OCI-LY7 (cell line): ENCODE results near the gene NRG2. TPM values are rescaled to one million over a fixed set of nuclear protein-coding genes. Genes with fewer than 3 reads are reported as not detected.

Source experiments
- BruUV-seq: library from RNA; stranded (reverse); fragments of 400-500 nt; replicated peaks from 2 replicates; lab custom pipeline; 2021; lab: Mats Ljungman, UMichigan
- CTCF ChIA-PET: fragments of 300-600 bp; sonication (Branson Sonifier 250); formaldehyde crosslinking; loops from one replicate; lab custom pipeline; 2022; ENCODE audit warnings: antibody characterized with exemption; ENCODE audit not compliant: unreplicated experiment; lab: Charles Lee
- POLR2A ChIA-PET: fragments of 300-600 bp; sonication (Branson Sonifier 250); formaldehyde crosslinking; loops from one replicate; lab custom pipeline; 2022; ENCODE audit warnings: antibody characterized with exemption; lab: Charles Lee
- DNase-seq: peaks from one replicate; pipeline ENCODE4 v3.0.0-alpha.2; 2015; ENCODE audit warnings: low spot score
- H2AFZ ChIP-seq: fragments of 200-600 bp; sonication (generic), shearing (Covaris generic); 2 replicates; pipeline ENCODE4 v1.6.1; 2014; ENCODE audit warnings: mild to moderate bottlenecking, antibody characterized with exemption, low read length, moderate library complexity
- H3K27ac ChIP-seq: fragments of 200-600 bp; sonication (generic); 2 replicates; pipeline ENCODE4 v1.5.1; 2014; ENCODE audit warnings: mixed run types, low read depth, mild to moderate bottlenecking, moderate library complexity, low read length, inconsistent platforms; ENCODE audit not compliant: poor library complexity, severe bottlenecking
- H3K36me3 ChIP-seq: fragments of 200-600 bp; sonication (generic); 2 replicates; pipeline ENCODE4 v1.6.1; 2014; ENCODE audit warnings: mild to moderate bottlenecking, antibody characterized with exemption, low read length, moderate library complexity, mixed read lengths; ENCODE audit not compliant: insufficient read depth
- H3K4me1 ChIP-seq: fragments of 200-600 bp; sonication (generic); 2 replicates; pipeline ENCODE4 v1.5.1; 2014; ENCODE audit warnings: mild to moderate bottlenecking, low read length; ENCODE audit not compliant: insufficient read depth, poor library complexity, severe bottlenecking
- H3K4me2 ChIP-seq: fragments of 200-600 bp; sonication (generic); 2 replicates; pipeline ENCODE4 v1.6.1; 2014; ENCODE audit warnings: mild to moderate bottlenecking, low read length
- H3K4me3 ChIP-seq: fragments of 200-600 bp; sonication (generic); 2 replicates; pipeline ENCODE4 v1.5.1; 2014; ENCODE audit warnings: mild to moderate bottlenecking, low read depth, low read length; ENCODE audit not compliant: poor library complexity, severe bottlenecking
- H3K79me2 ChIP-seq: fragments of 200-600 bp; sonication (generic); 2 replicates; pipeline ENCODE4 v1.6.1; 2016; ENCODE audit warnings: low read depth, mild to moderate bottlenecking, low read length, moderate library complexity, mixed read lengths; ENCODE audit not compliant: insufficient read depth
- H3K9me2 ChIP-seq: fragments of 200-600 bp; sonication (generic); 2 replicates; pipeline ENCODE4 v1.6.1; 2016; ENCODE audit warnings: mild to moderate bottlenecking, low read length, mixed read lengths; ENCODE audit not compliant: insufficient read depth
- H3K9me3 ChIP-seq: fragments of 200-600 bp; sonication (generic); 2 replicates; pipeline ENCODE4 v1.6.1; 2014; ENCODE audit warnings: mild to moderate bottlenecking, mixed run types, low read length, mixed read lengths
- H4K20me1 ChIP-seq: fragments of 200-600 bp; sonication (generic); 2 replicates; pipeline ENCODE4 v1.6.1; 2014; ENCODE audit warnings: mild to moderate bottlenecking, antibody characterized with exemption, low read length, moderate library complexity, mixed read lengths; ENCODE audit not compliant: insufficient read depth
- EZH2phosphoT487 ChIP-seq: fragments of 200-600 bp; sonication (generic); IDR thresholded peaks from 2 replicates; pipeline ENCODE4 v1.6.1; 2018; ENCODE audit warnings: low read depth, borderline replicate concordance, mild to moderate bottlenecking, mixed run types, antibody characterized with exemption, low read length, moderate library complexity, mixed read lengths
- intact Hi-C: fragments of 100-400 bp; cut with micrococcal nuclease; formaldehyde crosslinking; loops from one replicate; pipeline ENCODE4 v1.10.0; 2022; ENCODE audit not compliant: unreplicated experiment
- total RNA-seq, 2 experiments: library from RNA; depleted of rRNA in 1 of 2; stranded (reverse); fragments of >200 nt in 1 of 2; shearing (Covaris generic) in 1 of 2; gene quantifications; 2 replicates each; pipeline ENCODE4 v1.2.3, GENCODE V29; 2014 to 2022
- TF ChIP-seq, protein P1 (sequence below): fragments of 200-600 bp; sonication (generic); conservative IDR thresholded peaks from 2 replicates; pipeline ENCODE4 v1.5.1; 2014; ENCODE audit warnings: mild to moderate bottlenecking, antibody characterized with exemption, low read length, moderate library complexity, mixed read lengths

NRG2 gene
- total RNA-seq, 2 experiments from 2014 or later: 1.7 TPM; not detected in 1

DNA sequence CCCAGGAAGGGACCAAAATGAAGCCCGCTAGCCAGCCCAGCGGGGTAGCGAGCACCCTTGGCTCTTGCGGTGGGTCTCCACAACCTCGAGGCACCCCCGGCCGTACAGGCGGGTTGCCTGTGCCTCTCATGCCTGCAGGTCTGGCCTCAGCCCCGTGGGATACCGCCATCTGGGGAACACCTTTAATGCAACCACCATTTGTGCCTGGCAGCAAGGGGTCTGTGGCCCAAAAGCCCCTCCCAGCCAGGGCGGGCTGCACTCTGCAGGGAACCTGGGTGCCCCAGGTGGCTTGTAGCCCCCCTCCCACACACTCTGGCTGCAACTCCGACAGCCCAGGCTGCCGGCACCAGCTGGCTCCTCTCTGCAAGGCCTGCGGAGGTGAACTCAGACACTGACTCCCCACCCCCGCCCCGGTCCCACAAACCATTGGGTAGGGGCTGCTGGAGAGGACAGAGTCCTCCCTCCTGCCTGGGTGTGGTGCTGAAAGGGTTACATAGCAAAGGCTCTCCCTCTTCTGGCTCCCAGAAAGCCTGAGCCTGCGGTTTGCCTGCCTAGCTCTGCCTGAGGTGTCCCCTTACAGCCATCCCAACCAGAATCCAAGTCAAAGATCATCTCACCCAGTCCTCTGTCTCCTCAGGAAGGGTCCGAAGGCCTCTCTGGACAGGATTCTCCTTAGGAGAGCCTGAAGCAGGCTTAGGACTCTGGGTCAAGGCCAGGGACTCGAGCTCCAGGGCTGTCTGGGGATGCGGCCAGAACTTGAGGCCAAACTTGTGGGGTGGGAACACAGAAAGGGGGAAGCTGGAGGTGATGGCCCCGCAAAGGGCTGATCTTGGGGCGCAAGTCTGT, 138.1 kb downstream of the NRG2 start:
- no peaks in the 10 kb centered on the region; the same call in 1 of the 2 replicates for H4K20me1 ChIP-seq
- BruUV-seq: no TSS peak
- intact Hi-C loops: no loop called here
- no peak overlapping the region for H3K4me3 ChIP-seq
- ChIA-PET CTCF (no interaction called here), POLR2A (no interaction called here)
- no peak overlapping the region for H3K27ac ChIP-seq
- no peaks in the 10 kb centered on the region for H3K9me2 ChIP-seq
- no peaks in the 10 kb centered on the region for H3K9me3 ChIP-seq
- no peaks in the 10 kb centered on the region for H3K79me2 ChIP-seq
- TF ChIP-seq, protein P1, sequence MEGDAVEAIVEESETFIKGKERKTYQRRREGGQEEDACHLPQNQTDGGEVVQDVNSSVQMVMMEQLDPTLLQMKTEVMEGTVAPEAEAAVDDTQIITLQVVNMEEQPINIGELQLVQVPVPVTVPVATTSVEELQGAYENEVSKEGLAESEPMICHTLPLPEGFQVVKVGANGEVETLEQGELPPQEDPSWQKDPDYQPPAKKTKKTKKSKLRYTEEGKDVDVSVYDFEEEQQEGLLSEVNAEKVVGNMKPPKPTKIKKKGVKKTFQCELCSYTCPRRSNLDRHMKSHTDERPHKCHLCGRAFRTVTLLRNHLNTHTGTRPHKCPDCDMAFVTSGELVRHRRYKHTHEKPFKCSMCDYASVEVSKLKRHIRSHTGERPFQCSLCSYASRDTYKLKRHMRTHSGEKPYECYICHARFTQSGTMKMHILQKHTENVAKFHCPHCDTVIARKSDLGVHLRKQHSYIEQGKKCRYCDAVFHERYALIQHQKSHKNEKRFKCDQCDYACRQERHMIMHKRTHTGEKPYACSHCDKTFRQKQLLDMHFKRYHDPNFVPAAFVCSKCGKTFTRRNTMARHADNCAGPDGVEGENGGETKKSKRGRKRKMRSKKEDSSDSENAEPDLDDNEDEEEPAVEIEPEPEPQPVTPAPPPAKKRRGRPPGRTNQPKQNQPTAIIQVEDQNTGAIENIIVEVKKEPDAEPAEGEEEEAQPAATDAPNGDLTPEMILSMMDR: no peak
- no peak for TF ChIP-seq EZH2phosphoT487
- H3K4me1 ChIP-seq: no peaks in the 10 kb centered on the region
- no peak overlapping the region for H2AFZ ChIP-seq
- H3K4me2 ChIP-seq: no peak overlapping the region
- DNase-seq: no peak
- H3K36me3 ChIP-seq: no peaks in the 10 kb centered on the region

DNA sequence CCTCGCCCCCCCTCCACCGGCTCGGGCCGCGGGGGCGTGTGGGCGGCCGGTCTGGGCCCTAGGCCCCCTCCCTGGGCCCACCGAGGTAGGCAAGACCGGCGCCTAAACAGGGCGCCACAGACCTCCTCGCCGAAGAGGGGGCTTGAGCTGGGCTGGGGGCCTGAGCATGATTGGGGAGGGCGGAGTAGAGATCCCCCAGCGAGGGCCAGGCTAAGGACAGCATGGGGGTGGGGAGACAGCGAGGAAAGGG, 138.6 kb downstream of the NRG2 start:
- no peak overlapping the region for H3K27ac ChIP-seq
- BruUV-seq: no TSS peak
- no peak overlapping the region for H2AFZ ChIP-seq
- no peak overlapping the region for H3K4me2 ChIP-seq
- no peaks in the 10 kb centered on the region for H3K36me3 ChIP-seq
- TF ChIP-seq, protein P1: no peak
- TF ChIP-seq EZH2phosphoT487: no peak
- H4K20me1 ChIP-seq: no peaks in the 10 kb centered on the region; the same call in 1 of the 2 replicates
- no peaks in the 10 kb centered on the region for H3K9me2 ChIP-seq
- no peaks in the 10 kb centered on the region for H3K9me3 ChIP-seq
- no peak for DNase-seq
- no peaks in the 10 kb centered on the region for H3K79me2 ChIP-seq
- no peak overlapping the region for H3K4me3 ChIP-seq
- CTCF ChIA-PET: no interaction called here
- no peaks in the 10 kb centered on the region for H3K4me1 ChIP-seq
- intact Hi-C loops: no loop called here
- POLR2A ChIA-PET: no interaction called here
